WTC11 (cell line): ENCODE data around the gene HP1BP3. TPM values are rescaled to one million over a fixed set of nuclear protein-coding genes. Genes with fewer than 3 reads are reported as not detected.

Experiments
- ATAC-seq: fragments of 200-7000 bp; cut with Tn5 transposase; 2 replicates; pipeline ENCODE4 v1.10.0; 2021; ENCODE audit warnings: mild to moderate bottlenecking, moderate library complexity
- CTCF ChIA-PET: fragments of 300-600 bp; sonication (Branson Sonifier 250); formaldehyde crosslinking; loops from one replicate; lab custom pipeline; 2021; ENCODE audit warnings: antibody characterized with exemption; lab: Charles Lee
- POLR2A ChIA-PET: fragments of 350-600 bp; sonication (Branson Sonifier 250); formaldehyde crosslinking; loops from one replicate; lab custom pipeline; 2021; ENCODE audit warnings: antibody characterized with exemption; lab: Charles Lee
- DNase-seq: peaks from one replicate; pipeline ENCODE4 v3.0.0; 2021; ENCODE audit warnings: low spot score
- H3K27ac Mint-ChIP-seq: 2 replicates; pipeline ENCODE4 v1.8.0; 2021; ENCODE audit warnings: mixed read lengths
- H3K27me3 Mint-ChIP-seq: 2 replicates; pipeline ENCODE4 v1.8.0; 2021; ENCODE audit warnings: low read depth, mild to moderate bottlenecking, moderate library complexity, mixed read lengths
- H3K36me3 Mint-ChIP-seq: 2 replicates; pipeline ENCODE4 v1.8.0; 2021; ENCODE audit warnings: mixed read lengths
- H3K4me1 Mint-ChIP-seq: 2 replicates; pipeline ENCODE4 v1.8.0; 2022; ENCODE audit warnings: mixed read lengths
- H3K4me3 Mint-ChIP-seq: 2 replicates; pipeline ENCODE4 v1.8.0; 2021; ENCODE audit warnings: mild to moderate bottlenecking, moderate library complexity, mixed read lengths
- H3K9me3 Mint-ChIP-seq: 2 replicates; pipeline ENCODE4 v1.8.0; 2021; ENCODE audit warnings: mixed read lengths
- ATF1 ChIP-seq: sonication (generic); formaldehyde crosslinking; IDR thresholded peaks from 2 replicates; pipeline ENCODE4 v1.8.1; 2023; ENCODE audit warnings: mild to moderate bottlenecking, moderate library complexity, missing genetic modification reagents
- CBFB ChIP-seq: sonication (generic); formaldehyde crosslinking; IDR thresholded peaks from 2 replicates; pipeline ENCODE4 v1.8.1; 2022; ENCODE audit warnings: mild to moderate bottlenecking, low read depth, missing genetic modification reagents
- E2F5 ChIP-seq: sonication (generic); formaldehyde crosslinking; IDR thresholded peaks from 2 replicates; pipeline ENCODE4 v1.8.1; 2022; ENCODE audit warnings: mild to moderate bottlenecking, moderate library complexity, missing genetic modification reagents
- ELF4 ChIP-seq: sonication (generic); formaldehyde crosslinking; IDR thresholded peaks from 2 replicates; pipeline ENCODE4 v1.8.1; 2022; ENCODE audit warnings: low read depth, mild to moderate bottlenecking, moderate library complexity, missing genetic modification reagents
- EMX1 ChIP-seq: fragments of 250-450 bp; sonication (Bioruptor Pico); IDR thresholded peaks from 2 replicates; pipeline ENCODE4 v1.8.0; 2021; ENCODE audit warnings: mild to moderate bottlenecking
- ETV6 ChIP-seq: sonication (generic); formaldehyde crosslinking; IDR thresholded peaks from 2 replicates; pipeline ENCODE4 v1.8.1; 2022; ENCODE audit warnings: mild to moderate bottlenecking, missing genetic modification reagents
- FOXP1 ChIP-seq: sonication (generic); formaldehyde crosslinking; IDR thresholded peaks from 2 replicates; pipeline ENCODE4 v1.8.0; 2022; ENCODE audit warnings: missing genetic modification reagents, mild to moderate bottlenecking, moderate library complexity, borderline replicate concordance
- GRHL2 ChIP-seq: fragments of 250-450 bp; sonication (Bioruptor Pico); IDR thresholded peaks from 2 replicates; pipeline ENCODE4 v1.8.0; 2022; ENCODE audit warnings: mild to moderate bottlenecking, moderate library complexity; ENCODE audit not compliant: insufficient replicate concordance, severe bottlenecking
- GTF2I ChIP-seq: fragments of 250-450 bp; sonication (Bioruptor Pico); conservative IDR thresholded peaks from 2 replicates; pipeline ENCODE4 v1.4.0; 2021; ENCODE audit warnings: mild to moderate bottlenecking
- HMGA2 ChIP-seq: fragments of 250-450 bp; sonication (Bioruptor Pico); IDR thresholded peaks from 2 replicates; pipeline ENCODE4 v1.4.0; 2021; ENCODE audit warnings: mild to moderate bottlenecking, moderate library complexity
- MAX ChIP-seq: sonication (generic); formaldehyde crosslinking; IDR thresholded peaks from 2 replicates; pipeline ENCODE4 v1.8.0; 2022; ENCODE audit warnings: mild to moderate bottlenecking, missing genetic modification reagents
- MYBL2 ChIP-seq: sonication (generic); formaldehyde crosslinking; IDR thresholded peaks from 2 replicates; pipeline ENCODE4 v1.8.1; 2023; ENCODE audit warnings: mild to moderate bottlenecking, moderate library complexity, missing genetic modification reagents
- NFE2L1 ChIP-seq: sonication (generic); formaldehyde crosslinking; IDR thresholded peaks from 2 replicates; pipeline ENCODE4 v1.8.1; 2023; ENCODE audit warnings: missing genetic modification reagents
- NR2C2 ChIP-seq: sonication (generic); formaldehyde crosslinking; IDR thresholded peaks from 2 replicates; pipeline ENCODE4 v1.8.0; 2022; ENCODE audit warnings: mild to moderate bottlenecking, missing genetic modification reagents
- NR3C1 ChIP-seq: sonication (generic); formaldehyde crosslinking; conservative IDR thresholded peaks from 2 replicates; pipeline ENCODE4 v1.8.1; 2023; ENCODE audit warnings: low read depth, mild to moderate bottlenecking, missing genetic modification reagents
- RELA ChIP-seq: sonication (generic); formaldehyde crosslinking; IDR thresholded peaks from 2 replicates; pipeline ENCODE4 v1.8.1; 2022; ENCODE audit warnings: missing genetic modification reagents, mild to moderate bottlenecking, borderline replicate concordance
- ZNF138 ChIP-seq: sonication (generic); formaldehyde crosslinking; conservative IDR thresholded peaks from 2 replicates; pipeline ENCODE4 v1.8.1; 2022; ENCODE audit warnings: mild to moderate bottlenecking, moderate library complexity, missing genetic modification reagents
- ZNF232 ChIP-seq: sonication (generic); formaldehyde crosslinking; IDR thresholded peaks from 2 replicates; pipeline ENCODE4 v1.8.0; 2022; ENCODE audit warnings: mild to moderate bottlenecking, missing genetic modification reagents
- ZNF317 ChIP-seq: sonication (generic); formaldehyde crosslinking; IDR thresholded peaks from 2 replicates; pipeline ENCODE4 v1.8.1; 2023; ENCODE audit warnings: low read depth, mild to moderate bottlenecking, moderate library complexity, missing genetic modification reagents, borderline replicate concordance
- ZNF416 ChIP-seq: fragments of 250-450 bp; sonication (Bioruptor Pico); IDR thresholded peaks from 2 replicates; pipeline ENCODE4 v1.9.0; 2021; ENCODE audit warnings: mild to moderate bottlenecking, inconsistent platforms
- total RNA-seq: library from RNA; stranded (reverse); gene quantifications from 3 replicates; pipeline ENCODE4 v1.2.3, GENCODE V29; 2021
- TF ChIP-seq, protein P1 (sequence below): sonication (generic); formaldehyde crosslinking; IDR thresholded peaks from 2 replicates; pipeline ENCODE4 v1.8.1; 2023; ENCODE audit warnings: mild to moderate bottlenecking, moderate library complexity, missing genetic modification reagents
- TF ChIP-seq, protein P2 (sequence below): sonication (generic); formaldehyde crosslinking; IDR thresholded peaks from 2 replicates; pipeline ENCODE4 v1.8.1; 2023; ENCODE audit warnings: mild to moderate bottlenecking, missing genetic modification reagents, moderate library complexity
- TF ChIP-seq, protein P3 (sequence below): sonication (generic); formaldehyde crosslinking; IDR thresholded peaks from 2 replicates; pipeline ENCODE4 v1.8.0; 2022; ENCODE audit warnings: mild to moderate bottlenecking, missing genetic modification reagents
- TF ChIP-seq, protein P4 (sequence below): sonication (generic); formaldehyde crosslinking; IDR thresholded peaks from 2 replicates; pipeline ENCODE4 v1.8.0; 2023; ENCODE audit warnings: mild to moderate bottlenecking, missing genetic modification reagents

HP1BP3 gene
- total RNA-seq, 1 experiment from 2014 or later, result 121 TPM

DNA sequence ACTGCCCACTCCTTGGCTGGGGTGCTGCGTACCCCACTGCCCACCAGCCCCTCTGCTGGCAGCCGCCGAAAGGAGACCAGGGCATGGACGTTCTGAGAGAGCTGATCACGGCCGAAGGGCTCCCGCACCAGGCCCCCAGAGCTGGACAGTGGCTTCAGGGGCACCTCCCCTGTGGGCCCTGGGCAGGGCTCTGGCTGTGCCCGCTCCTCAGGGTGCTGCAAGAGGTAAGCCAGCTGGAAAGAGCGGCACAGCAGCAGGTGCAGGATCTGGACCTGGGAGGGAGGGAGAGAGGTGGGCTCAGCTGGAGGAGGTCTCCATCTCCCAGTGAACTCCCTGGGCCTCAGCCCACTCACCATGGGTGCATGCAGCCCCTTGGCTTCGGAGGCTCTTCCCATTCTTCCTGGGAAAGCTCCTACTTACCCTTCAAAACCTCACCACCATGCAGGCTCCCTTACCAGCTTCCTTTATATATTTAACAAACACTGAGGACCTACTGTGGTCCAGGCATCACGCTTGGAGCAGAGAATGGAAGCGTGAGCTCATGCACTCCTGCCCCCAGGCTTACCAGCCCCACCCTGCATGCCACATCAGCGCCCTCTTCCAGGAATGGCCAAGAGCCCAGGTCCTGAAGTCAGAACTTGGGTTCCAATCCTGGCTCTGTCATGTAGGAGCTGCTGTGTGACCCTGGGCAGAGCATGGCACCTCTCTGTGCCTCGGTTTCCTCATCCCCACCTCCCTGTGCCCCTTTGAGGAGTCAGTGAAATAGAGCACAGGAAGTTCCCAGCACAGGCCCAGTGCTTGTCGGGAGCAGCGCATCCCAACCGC is 62.5 kb downstream of the HP1BP3 start (continued):
- TF ChIP-seq, protein P1, sequence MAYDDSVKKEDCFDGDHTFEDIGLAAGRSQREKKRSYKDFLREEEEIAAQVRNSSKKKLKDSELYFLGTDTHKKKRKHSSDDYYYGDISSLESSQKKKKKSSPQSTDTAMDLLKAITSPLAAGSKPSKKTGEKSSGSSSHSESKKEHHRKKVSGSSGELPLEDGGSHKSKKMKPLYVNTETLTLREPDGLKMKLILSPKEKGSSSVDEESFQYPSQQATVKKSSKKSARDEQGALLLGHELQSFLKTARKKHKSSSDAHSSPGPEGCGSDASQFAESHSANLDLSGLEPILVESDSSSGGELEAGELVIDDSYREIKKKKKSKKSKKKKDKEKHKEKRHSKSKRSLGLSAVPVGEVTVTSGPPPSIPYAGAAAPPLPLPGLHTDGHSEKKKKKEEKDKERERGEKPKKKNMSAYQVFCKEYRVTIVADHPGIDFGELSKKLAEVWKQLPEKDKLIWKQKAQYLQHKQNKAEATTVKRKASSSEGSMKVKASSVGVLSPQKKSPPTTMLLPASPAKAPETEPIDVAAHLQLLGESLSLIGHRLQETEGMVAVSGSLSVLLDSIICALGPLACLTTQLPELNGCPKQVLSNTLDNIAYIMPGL, result no peak
- TF ChIP-seq ELF4 (CRISPR knock-in tag), result no peak
- no peak for TF ChIP-seq EMX1 (CRISPR knock-in tag)
- TF ChIP-seq NR2C2 (CRISPR knock-in tag), result no peak
- TF ChIP-seq ZNF138 (CRISPR knock-in tag), result no peak
- TF ChIP-seq RELA (CRISPR knock-in tag), result no peak
- TF ChIP-seq E2F5 (CRISPR knock-in tag), result no peak
- TF ChIP-seq, protein P2, sequence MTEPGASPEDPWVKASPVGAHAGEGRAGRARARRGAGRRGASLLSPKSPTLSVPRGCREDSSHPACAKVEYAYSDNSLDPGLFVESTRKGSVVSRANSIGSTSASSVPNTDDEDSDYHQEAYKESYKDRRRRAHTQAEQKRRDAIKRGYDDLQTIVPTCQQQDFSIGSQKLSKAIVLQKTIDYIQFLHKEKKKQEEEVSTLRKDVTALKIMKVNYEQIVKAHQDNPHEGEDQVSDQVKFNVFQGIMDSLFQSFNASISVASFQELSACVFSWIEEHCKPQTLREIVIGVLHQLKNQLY, result no peak

DNA sequence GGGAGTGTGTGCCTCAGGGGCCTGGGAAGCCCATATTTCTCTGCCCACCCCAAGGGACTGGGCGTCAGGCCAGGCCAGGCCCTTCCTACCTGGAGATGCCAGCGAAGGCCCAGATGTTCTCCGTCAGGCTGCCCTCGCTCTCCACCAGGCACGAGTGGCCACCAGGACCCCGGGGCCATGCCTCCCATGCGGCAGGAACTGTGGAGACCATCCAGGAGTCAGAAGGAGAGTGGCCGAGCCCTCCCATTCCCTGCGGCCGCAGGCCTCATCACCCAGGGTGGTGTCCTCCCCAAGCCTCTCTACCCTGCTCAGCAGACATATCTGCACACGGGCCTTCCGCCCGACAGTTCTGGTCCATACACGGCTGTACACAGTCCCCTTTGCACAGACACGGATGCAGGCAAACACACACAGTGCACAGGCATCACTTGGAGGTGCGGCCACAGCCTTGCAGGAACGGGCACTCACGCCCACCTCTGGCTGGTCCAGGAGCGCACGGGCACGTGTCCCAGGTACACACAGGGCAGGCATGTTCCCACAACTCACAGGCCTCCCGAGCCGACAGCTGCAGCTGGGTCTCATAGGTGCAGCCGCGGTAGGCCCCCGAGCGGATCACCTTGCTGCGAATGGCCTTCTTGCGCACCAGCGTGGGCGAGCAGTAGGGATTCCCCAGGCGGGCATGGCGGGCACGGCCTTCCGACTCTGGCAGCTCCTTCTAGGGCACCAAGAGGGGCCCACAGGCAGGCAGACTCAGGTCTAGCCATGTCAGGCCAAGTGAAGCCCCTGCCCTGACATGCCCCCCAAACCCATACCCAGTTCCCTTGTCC is 63.4 kb downstream of the HP1BP3 start:
- TF ChIP-seq ZNF317 (CRISPR knock-in tag), result no peak
- no peak for TF ChIP-seq MYBL2
- H3K27me3 Mint-ChIP-seq, result peaks cover 17% of the 10 kb centered on the region
- no peak for ATAC-seq
- H3K4me3 Mint-ChIP-seq, result no peak overlapping the region
- DNase-seq, result no peak
- H3K27ac Mint-ChIP-seq, result no peak overlapping the region
- H3K9me3 Mint-ChIP-seq, result no peaks in the 10 kb centered on the region
- CTCF ChIA-PET, result no interaction called here
- H3K36me3 Mint-ChIP-seq, result no peaks in the 10 kb centered on the region
- POLR2A ChIA-PET, result no interaction called here
- H3K4me1 Mint-ChIP-seq, result peaks cover 14% of the 10 kb centered on the region

DNA sequence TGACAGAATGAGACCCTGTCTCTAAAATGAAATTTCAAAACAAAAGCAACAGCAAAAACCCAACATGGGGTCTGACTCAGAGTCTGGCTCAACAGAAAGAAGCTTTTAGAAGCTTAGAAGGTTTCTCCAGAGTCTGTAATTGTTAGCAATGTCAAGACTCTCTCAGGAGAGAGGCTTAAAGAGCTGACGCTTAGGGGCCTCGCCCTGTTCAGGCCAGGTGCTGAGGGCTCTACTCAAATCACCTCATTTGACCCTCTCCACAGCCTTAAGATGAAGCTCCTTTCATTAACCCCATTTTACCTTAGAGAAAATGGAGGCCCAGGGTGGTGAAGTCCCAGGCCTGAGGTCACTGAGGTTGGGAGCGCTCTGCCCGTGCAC is 64.0 kb downstream of the HP1BP3 start:
- CTCF ChIA-PET, result no interaction called here
- no peaks in the 10 kb centered on the region for H3K9me3 Mint-ChIP-seq
- H3K4me3 Mint-ChIP-seq, result no peak overlapping the region
- no peak for ATAC-seq
- peaks cover 8% of the 10 kb centered on the region for H3K4me1 Mint-ChIP-seq
- H3K36me3 Mint-ChIP-seq, result no peaks in the 10 kb centered on the region
- no peak for DNase-seq
- TF ChIP-seq ETV6 (no peak), ATF1 (no peak), HMGA2 (CRISPR knock-in tag) (no peak), GRHL2 (no peak), MAX (CRISPR knock-in tag) (no peak), NFE2L1 (CRISPR knock-in tag) (no peak), CBFB (no peak), GTF2I (CRISPR knock-in tag) (no peak), ZNF232 (CRISPR knock-in tag) (no peak), FOXP1 (no peak), ZNF416 (CRISPR knock-in tag) (no peak), NR3C1 (CRISPR knock-in tag) (no peak)
- TF ChIP-seq, protein P3, sequence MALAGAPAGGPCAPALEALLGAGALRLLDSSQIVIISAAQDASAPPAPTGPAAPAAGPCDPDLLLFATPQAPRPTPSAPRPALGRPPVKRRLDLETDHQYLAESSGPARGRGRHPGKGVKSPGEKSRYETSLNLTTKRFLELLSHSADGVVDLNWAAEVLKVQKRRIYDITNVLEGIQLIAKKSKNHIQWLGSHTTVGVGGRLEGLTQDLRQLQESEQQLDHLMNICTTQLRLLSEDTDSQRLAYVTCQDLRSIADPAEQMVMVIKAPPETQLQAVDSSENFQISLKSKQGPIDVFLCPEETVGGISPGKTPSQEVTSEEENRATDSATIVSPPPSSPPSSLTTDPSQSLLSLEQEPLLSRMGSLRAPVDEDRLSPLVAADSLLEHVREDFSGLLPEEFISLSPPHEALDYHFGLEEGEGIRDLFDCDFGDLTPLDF, result no peak
- TF ChIP-seq, protein P4, sequence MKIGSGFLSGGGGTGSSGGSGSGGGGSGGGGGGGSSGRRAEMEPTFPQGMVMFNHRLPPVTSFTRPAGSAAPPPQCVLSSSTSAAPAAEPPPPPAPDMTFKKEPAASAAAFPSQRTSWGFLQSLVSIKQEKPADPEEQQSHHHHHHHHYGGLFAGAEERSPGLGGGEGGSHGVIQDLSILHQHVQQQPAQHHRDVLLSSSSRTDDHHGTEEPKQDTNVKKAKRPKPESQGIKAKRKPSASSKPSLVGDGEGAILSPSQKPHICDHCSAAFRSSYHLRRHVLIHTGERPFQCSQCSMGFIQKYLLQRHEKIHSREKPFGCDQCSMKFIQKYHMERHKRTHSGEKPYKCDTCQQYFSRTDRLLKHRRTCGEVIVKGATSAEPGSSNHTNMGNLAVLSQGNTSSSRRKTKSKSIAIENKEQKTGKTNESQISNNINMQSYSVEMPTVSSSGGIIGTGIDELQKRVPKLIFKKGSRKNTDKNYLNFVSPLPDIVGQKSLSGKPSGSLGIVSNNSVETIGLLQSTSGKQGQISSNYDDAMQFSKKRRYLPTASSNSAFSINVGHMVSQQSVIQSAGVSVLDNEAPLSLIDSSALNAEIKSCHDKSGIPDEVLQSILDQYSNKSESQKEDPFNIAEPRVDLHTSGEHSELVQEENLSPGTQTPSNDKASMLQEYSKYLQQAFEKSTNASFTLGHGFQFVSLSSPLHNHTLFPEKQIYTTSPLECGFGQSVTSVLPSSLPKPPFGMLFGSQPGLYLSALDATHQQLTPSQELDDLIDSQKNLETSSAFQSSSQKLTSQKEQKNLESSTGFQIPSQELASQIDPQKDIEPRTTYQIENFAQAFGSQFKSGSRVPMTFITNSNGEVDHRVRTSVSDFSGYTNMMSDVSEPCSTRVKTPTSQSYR (CRISPR knock-in tag), result no peak
- TF ChIP-seq, all 79 proteins: peak for 0
- no peak overlapping the region for H3K27ac Mint-ChIP-seq
- POLR2A ChIA-PET, result no interaction called here
- H3K27me3 Mint-ChIP-seq, result peaks cover 23% of the 10 kb centered on the region
